IPS DF 6.9 (cell line): ENCODE results near the gene ADRA1B.

ENCODE experiments used
- DNase-seq: peaks from one replicate; pipeline ENCODE4 v3.0.0-alpha.2; 2013; ENCODE audit warnings: low read depth, low spot score
- H3K27ac ChIP-seq: one replicate; pipeline ENCODE4 v1.5.1; 2013; ENCODE audit warnings: low read length, control low read depth
- H3K27me3 ChIP-seq: 2 replicates; pipeline ENCODE4 v1.6.1; 2013; ENCODE audit warnings: mild to moderate bottlenecking, low read length; ENCODE audit not compliant: control insufficient read depth, insufficient read depth
- H3K36me3 ChIP-seq: 2 replicates; pipeline ENCODE4 v1.6.1; 2013; ENCODE audit warnings: low read length; ENCODE audit not compliant: control insufficient read depth, insufficient read depth
- H3K4me1 ChIP-seq: 2 replicates; pipeline ENCODE4 v1.6.1; 2013; ENCODE audit warnings: low read length; ENCODE audit not compliant: control insufficient read depth, insufficient read depth
- H3K4me3 ChIP-seq: 2 replicates; pipeline ENCODE4 v1.5.1; 2013; ENCODE audit warnings: mild to moderate bottlenecking, low read length
- H3K9me3 ChIP-seq: 2 replicates; pipeline ENCODE4 v1.6.1; 2013; ENCODE audit warnings: low read length, inconsistent platforms; ENCODE audit not compliant: control insufficient read depth, insufficient read depth
- WGBS: extraction: QIAGEN DNeasy Blood & Tissue Kit; methylation state at CpG from one replicate; pipeline ENCODE4 v1.1.7; 2013; ENCODE audit warnings: mixed read lengths, missing lambda C conversion rate; ENCODE audit not compliant: insufficient read length, insufficient coverage; 5-methylcytosine and 5-hydroxymethylcytosine counted together

ADRA1B gene

GRCh38 chr5:159928122-159928909 lies 12.0 kb downstream of the ADRA1B start:
- Histone ChIP-seq H3K4me3 (no peak overlapping the region), H3K4me1 (no peaks in the 10 kb centered on the region), H3K36me3 (no peaks in the 10 kb centered on the region), H3K9me3 (no peaks in the 10 kb centered on the region), H3K27me3 (no peaks in the 10 kb centered on the region), H3K27ac (no peak overlapping the region)
- no CpG with 5 or more reads among the region's 12 CpGs for WGBS
- no peak for DNase-seq

DNA sequence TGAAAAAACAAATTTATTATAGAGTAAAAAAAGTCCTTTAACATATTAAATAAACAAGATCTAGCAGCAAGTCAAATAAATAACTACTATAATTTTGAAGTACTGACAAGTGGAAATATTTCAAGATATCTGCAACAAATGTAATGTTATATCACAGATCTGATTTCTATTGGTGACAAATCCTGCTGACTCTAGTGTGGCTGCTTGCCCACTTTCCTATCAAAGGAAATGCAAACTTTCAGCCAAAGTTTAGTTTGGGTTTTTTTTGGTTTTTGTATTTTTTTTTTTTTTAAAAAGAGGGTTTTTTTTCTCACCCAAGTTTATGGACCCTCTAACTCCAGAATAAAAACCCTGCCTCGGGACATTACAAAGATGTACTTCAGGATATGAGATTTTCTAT lies 12.9 kb downstream of the ADRA1B start:
- Histone ChIP-seq H3K36me3 (no peaks in the 10 kb centered on the region), H3K4me1 (no peaks in the 10 kb centered on the region), H3K4me3 (no peak overlapping the region), H3K27me3 (no peaks in the 10 kb centered on the region), H3K27ac (no peak overlapping the region), H3K9me3 (no peaks in the 10 kb centered on the region)
- WGBS: no CpG with 5 or more reads among the region's 1 CpG
- DNase-seq: no peak

GRCh38 chr5:159933531-159934485 lies 17.5 kb downstream of the ADRA1B start:
- no peak for DNase-seq
- no peaks in the 10 kb centered on the region for H3K9me3 ChIP-seq
- WGBS: no CpG with 5 or more reads among the region's 10 CpGs
- H3K27ac ChIP-seq: no peak overlapping the region
- no peaks in the 10 kb centered on the region for H3K4me1 ChIP-seq
- H3K36me3 ChIP-seq: no peaks in the 10 kb centered on the region
- no peak overlapping the region for H3K4me3 ChIP-seq
- H3K27me3 ChIP-seq: no peaks in the 10 kb centered on the region

DNA sequence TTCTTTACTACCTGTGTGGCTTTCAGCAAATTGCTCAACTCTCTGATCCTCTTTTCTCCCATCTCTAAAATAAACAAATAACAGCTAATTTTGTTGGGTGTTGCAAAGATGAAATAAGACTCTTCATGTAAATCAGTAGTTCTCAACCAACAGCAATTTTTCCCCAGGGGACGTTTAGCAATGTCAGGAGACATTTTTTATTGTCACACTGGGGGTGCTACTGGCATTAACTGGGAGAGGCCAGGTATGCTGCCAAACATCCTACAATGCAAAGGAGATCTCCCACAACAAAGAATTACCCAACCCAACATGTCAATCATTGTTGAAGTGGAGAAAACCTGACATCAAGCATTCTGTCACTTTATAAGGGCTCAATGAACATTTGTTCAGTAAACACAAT lies 19.7 kb downstream of the ADRA1B start:
- Histone ChIP-seq H3K4me3 (no peak overlapping the region), H3K27ac (no peak overlapping the region), H3K27me3 (no peaks in the 10 kb centered on the region), H3K4me1 (no peaks in the 10 kb centered on the region), H3K36me3 (no peaks in the 10 kb centered on the region), H3K9me3 (no peaks in the 10 kb centered on the region)
- no peak for DNase-seq
- WGBS: no CpG with 5 or more reads among the region's 1 CpG

DNA sequence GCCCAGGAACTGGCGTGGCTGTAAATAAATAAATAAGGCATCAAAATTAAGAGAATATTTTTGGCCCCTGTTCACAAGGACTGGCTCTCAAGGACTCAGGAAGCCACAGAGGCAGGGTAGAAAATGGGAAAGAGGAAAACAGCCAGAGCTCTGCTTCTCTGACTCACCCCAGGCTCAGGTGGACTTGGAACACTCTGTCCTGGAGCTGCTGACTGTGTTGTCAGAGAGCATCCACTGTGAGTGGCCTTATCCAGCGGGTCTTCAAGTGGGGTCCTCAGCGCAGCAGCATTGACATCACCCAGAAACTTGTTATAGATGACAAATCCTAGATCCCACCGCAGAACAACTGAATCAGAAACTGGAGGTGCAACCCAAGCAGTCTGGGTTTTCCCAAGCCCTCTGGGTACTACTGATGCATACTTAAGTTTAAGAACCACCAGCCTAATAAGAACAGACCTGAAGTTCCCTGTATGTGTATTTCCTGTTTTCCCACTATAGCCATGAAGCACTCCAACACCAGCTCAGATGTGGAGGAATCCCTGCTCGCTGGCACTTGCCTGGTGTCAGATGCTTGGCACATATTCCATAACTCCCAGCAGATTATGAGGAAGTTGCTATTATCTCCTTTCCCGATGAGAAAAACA lies 20.5 kb downstream of the ADRA1B start:
- Histone ChIP-seq H3K27ac (no peak overlapping the region), H3K36me3 (no peaks in the 10 kb centered on the region), H3K4me3 (no peak overlapping the region), H3K4me1 (no peaks in the 10 kb centered on the region), H3K9me3 (no peaks in the 10 kb centered on the region), H3K27me3 (no peaks in the 10 kb centered on the region)
- no peak for DNase-seq
- WGBS: no CpG with 5 or more reads among the region's 6 CpGs

DNA sequence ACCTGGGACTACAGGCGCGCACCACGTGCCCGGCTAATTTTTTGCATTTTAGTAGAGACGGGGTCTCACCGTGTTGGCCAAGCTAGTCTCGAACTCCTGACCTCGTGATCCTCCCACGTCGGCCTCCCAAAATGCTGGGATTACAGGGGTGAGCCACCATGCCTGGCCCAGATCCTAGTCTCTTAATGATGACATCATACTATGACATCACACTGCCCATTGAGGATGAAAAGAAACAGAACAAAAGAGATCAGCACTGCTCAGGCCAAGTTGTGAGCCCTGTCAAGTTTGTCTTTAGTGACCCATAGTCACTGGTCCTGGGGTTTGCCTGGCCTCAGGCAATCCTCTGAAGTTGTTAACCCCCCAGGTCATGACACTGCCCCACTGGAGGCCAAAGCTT lies 21.3 kb downstream of the ADRA1B start:
- H3K4me1 ChIP-seq: no peaks in the 10 kb centered on the region
- no peaks in the 10 kb centered on the region for H3K27me3 ChIP-seq
- H3K4me3 ChIP-seq: no peak overlapping the region
- WGBS: no CpG with 5 or more reads among the region's 10 CpGs
- no peak overlapping the region for H3K27ac ChIP-seq
- DNase-seq: no peak
- no peaks in the 10 kb centered on the region for H3K9me3 ChIP-seq
- no peaks in the 10 kb centered on the region for H3K36me3 ChIP-seq

- Histone ChIP-seq H3K36me3 (no peaks in the 10 kb centered on the region), H3K4me1 (no peaks in the 10 kb centered on the region), H3K9me3 (no peaks in the 10 kb centered on the region), H3K4me3 (no peak overlapping the region), H3K27me3 (no peaks in the 10 kb centered on the region), H3K27ac (no peak overlapping the region)
- DNase-seq: no peak
- no CpG with 5 or more reads among the region's 5 CpGs for WGBS
Measured at GRCh38 chr5:159943326-159943725, 27.0 kb downstream of the ADRA1B start.

- Histone ChIP-seq H3K4me3 (no peak overlapping the region), H3K36me3 (no peaks in the 10 kb centered on the region), H3K27ac (no peak overlapping the region), H3K9me3 (no peaks in the 10 kb centered on the region), H3K4me1 (no peaks in the 10 kb centered on the region), H3K27me3 (no peaks in the 10 kb centered on the region)
- no peak for DNase-seq
- WGBS: no CpG with 5 or more reads among the region's 5 CpGs
Measured at GRCh38 chr5:159944056-159944600, 27.8 kb downstream of the ADRA1B start.

DNA sequence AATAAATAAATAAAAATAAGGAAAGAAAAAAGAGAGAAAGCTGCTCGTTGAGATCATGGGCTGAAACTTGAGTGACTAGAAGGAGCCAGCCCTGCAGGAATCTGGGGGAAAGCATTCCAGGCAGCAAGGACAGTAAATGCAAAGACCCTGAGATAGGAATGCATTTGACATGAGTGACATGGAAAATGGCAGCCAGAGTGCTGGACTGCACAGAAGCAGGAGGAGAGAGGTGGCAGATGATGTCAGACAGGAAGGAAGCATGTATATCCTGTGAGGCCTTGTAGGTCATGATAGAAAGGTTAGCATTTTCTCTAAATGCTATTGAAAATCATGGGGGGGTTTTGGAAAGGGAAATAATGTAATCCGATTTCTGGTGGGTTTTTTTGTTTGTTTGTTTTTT lies 29.1 kb downstream of the ADRA1B start:
- H3K9me3 ChIP-seq: no peaks in the 10 kb centered on the region
- H3K27me3 ChIP-seq: no peaks in the 10 kb centered on the region
- DNase-seq: no peak
- no peak overlapping the region for H3K27ac ChIP-seq
- no peak overlapping the region for H3K4me3 ChIP-seq
- H3K36me3 ChIP-seq: no peaks in the 10 kb centered on the region
- 100% methylated on average over 1 of the region's 2 CpGs for WGBS
- no peaks in the 10 kb centered on the region for H3K4me1 ChIP-seq

DNA sequence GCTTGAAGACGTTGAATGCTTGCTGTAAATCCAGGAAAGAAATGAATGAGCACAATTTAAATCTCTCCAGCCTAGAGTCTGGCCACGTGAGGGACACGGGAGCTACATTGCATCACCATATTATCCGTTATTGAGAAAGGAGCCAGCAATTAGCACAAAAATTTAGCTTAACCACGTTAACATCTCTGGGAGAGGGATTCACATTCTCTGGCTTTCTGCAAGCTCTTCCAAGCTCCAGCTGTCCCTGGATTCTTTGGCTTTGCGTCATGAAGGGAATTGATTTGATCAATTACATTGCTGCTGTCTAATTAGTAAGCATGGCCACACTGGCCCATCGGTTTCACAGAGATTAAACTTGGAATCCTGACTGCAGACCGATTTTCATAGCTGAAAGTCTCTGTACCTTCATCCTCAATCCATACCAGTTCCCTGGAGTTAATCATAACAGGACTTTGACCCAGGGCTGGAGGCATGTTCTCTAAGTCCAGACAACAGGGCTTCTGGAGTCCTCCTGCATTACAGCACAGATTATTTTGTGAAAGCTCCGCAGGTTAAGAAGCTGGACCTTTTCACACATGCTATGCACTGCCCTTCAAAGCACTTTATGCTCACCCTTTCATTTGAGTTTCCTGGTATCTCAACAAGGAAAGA lies 31.6 kb downstream of the ADRA1B start:
- no peaks in the 10 kb centered on the region for H3K9me3 ChIP-seq
- WGBS: no CpG with 5 or more reads among the region's 9 CpGs

More for the DNA sequence above, 31.6 kb downstream of the ADRA1B start:
- Histone ChIP-seq H3K36me3 (no peaks in the 10 kb centered on the region), H3K4me3 (no peak overlapping the region), H3K4me1 (no peaks in the 10 kb centered on the region), H3K27ac (no peak overlapping the region), H3K27me3 (no peaks in the 10 kb centered on the region)
- no peak for DNase-seq
